ENCODE data around the gene ASTL. TPM values are rescaled to one million over a fixed set of nuclear protein-coding genes. Genes with fewer than 3 reads are reported as not detected.

The ASTL gene
- total RNA-seq, 1 donor from 2014 or later, result not detected

DNA sequence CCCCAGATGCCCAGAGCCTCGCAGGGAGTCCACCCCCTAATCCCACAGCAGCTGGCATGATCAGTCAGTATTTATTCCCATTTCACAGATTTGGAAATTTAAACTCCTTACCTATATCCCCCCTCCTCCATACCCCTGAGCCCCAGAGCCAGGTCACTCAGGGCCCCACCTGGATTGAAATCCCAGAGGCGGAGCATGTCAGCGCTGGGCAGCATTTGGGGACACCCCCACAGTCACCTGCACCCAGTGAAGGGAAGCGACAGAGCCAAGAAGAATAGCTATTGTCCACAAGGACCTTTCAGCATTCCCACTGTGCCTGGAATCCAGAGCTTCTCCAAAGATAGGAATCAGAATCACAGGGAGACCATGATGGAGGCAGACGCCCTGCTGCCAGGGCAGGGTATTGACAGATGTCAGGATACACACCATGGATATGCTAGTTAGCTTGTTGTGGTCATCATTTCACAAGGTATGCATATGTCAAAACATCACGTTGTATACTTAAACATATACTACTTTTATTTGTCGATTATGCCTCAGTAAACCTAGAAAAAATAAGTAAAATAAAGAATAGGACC is 968 bp upstream of the ASTL start:
- Histone ChIP-seq H3K9ac (ENCODE audit: low read length) (no peak overlapping the region), H3K27ac (ENCODE audit: low read depth, low read length) (no peak overlapping the region), H3K36me3 (ENCODE audit: insufficient read depth, low read length) (no peaks in the 10 kb centered on the region), H4K20me1 (ENCODE audit: insufficient read depth, low read length) (peaks cover 11% of the 10 kb centered on the region), H3K4me2 (ENCODE audit: low read length) (no peak overlapping the region), H2AFZ (ENCODE audit: low read depth, low read length) (no peak overlapping the region), H3K4me1 (ENCODE audit: insufficient read depth, low read length) (peaks cover under 1% of the 10 kb centered on the region), H3K79me2 (ENCODE audit: insufficient read depth, low read length) (no peaks in the 10 kb centered on the region), H3K9me3 (ENCODE audit: insufficient read depth, low read depth, low read length) (no peaks in the 10 kb centered on the region), H3K4me3 (ENCODE audit: insufficient read depth, low read depth, low read length) (no peak overlapping the region), H3K27me3 (ENCODE audit: insufficient read depth, low read length) (peaks cover 11% of the 10 kb centered on the region)
- Mint-ChIP-seq H3K27ac (ENCODE audit: unreplicated experiment) (no peak overlapping the region), H3K9me3 (ENCODE audit: unreplicated experiment) (no peaks in the 10 kb centered on the region), H3K4me3 (ENCODE audit: unreplicated experiment) (no peak overlapping the region), H3K4me1 (ENCODE audit: low read depth, unreplicated experiment) (no peaks in the 10 kb centered on the region), H3K27me3 (ENCODE audit: low read depth, unreplicated experiment) (peaks cover 39% of the 10 kb centered on the region), H3K36me3 (ENCODE audit: low read depth, unreplicated experiment) (no peaks in the 10 kb centered on the region)
- TF ChIP-seq EZH2 (IDR thresholded peaks at IDR 0.05; ENCODE audit: insufficient read depth, low read length), result no peak
- TF ChIP-seq, protein P1, sequence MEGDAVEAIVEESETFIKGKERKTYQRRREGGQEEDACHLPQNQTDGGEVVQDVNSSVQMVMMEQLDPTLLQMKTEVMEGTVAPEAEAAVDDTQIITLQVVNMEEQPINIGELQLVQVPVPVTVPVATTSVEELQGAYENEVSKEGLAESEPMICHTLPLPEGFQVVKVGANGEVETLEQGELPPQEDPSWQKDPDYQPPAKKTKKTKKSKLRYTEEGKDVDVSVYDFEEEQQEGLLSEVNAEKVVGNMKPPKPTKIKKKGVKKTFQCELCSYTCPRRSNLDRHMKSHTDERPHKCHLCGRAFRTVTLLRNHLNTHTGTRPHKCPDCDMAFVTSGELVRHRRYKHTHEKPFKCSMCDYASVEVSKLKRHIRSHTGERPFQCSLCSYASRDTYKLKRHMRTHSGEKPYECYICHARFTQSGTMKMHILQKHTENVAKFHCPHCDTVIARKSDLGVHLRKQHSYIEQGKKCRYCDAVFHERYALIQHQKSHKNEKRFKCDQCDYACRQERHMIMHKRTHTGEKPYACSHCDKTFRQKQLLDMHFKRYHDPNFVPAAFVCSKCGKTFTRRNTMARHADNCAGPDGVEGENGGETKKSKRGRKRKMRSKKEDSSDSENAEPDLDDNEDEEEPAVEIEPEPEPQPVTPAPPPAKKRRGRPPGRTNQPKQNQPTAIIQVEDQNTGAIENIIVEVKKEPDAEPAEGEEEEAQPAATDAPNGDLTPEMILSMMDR (IDR thresholded peaks at IDR 0.05; ENCODE audit: insufficient read depth, low read depth, low read length), result no peak
- no peak for DNase-seq (ENCODE audit: low read depth)
- no peak for FAIRE-seq

DNA sequence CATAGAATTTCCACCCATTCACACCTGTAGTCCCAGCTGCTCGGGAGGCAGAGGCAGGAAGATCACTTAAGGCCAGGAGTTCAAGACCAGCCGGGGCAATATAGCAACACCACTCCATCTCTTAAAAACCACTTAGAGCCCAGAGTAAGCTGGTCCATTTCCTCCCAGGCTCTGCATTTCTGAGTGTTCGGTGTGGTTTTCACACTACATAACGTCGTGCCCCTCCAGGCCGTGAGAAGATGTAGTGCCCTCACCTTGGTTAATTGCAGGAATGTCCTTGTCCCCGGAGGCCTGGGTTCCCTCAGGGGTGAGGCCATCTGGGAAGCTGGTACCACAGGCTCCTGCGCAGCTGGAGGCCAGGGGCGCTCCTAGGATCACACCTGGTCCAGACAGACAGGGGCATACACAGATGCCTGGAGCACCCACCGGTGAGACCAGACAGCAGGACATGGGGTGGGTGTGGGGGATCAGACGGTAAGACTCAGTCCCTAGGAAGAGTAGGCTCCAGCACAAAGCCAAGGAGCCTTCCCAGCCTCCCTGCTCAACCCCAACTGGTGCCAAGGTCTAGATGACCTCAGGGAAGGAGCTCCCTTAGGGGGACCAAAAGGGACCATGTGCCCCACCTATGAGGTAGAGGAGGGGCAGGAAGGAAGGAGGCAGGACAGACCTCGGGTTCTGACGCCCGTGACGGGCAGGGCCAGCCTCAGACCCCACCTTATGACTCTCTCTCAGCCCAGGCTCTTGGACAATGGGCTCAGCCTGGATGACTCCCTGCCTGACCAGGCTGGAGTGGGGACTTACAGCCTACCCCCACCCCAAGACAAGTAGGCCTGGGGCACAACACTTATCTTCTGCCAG is 752 bp downstream of the ASTL start:
- Mint-ChIP-seq H3K27ac (ENCODE audit: unreplicated experiment) (no peak overlapping the region), H3K36me3 (ENCODE audit: low read depth, unreplicated experiment) (peaks cover 2% of the 10 kb centered on the region), H3K4me1 (ENCODE audit: low read depth, unreplicated experiment) (no peaks in the 10 kb centered on the region), H3K9me3 (ENCODE audit: unreplicated experiment) (no peaks in the 10 kb centered on the region), H3K27me3 (ENCODE audit: low read depth, unreplicated experiment) (peaks cover 45% of the 10 kb centered on the region), H3K4me3 (ENCODE audit: unreplicated experiment) (no peak overlapping the region)
- Histone ChIP-seq H2AFZ (ENCODE audit: low read depth, low read length) (no peak overlapping the region), H3K4me2 (ENCODE audit: low read length) (no peak overlapping the region), H3K9me3 (ENCODE audit: insufficient read depth, low read depth, low read length) (no peaks in the 10 kb centered on the region), H3K27me3 (ENCODE audit: insufficient read depth, low read length) (peaks cover 18% of the 10 kb centered on the region), H3K79me2 (ENCODE audit: insufficient read depth, low read length) (no peaks in the 10 kb centered on the region), H3K4me1 (ENCODE audit: insufficient read depth, low read length) (no peaks in the 10 kb centered on the region), H3K9ac (ENCODE audit: low read length) (no peak overlapping the region), H3K4me3 (ENCODE audit: insufficient read depth, low read depth, low read length) (no peak overlapping the region), H3K27ac (ENCODE audit: low read depth, low read length) (no peak overlapping the region), H3K36me3 (ENCODE audit: insufficient read depth, low read length) (no peaks in the 10 kb centered on the region), H4K20me1 (ENCODE audit: insufficient read depth, low read length) (no peaks in the 10 kb centered on the region)
- no peak for DNase-seq (ENCODE audit: low read depth)
- FAIRE-seq, result no peak
- TF ChIP-seq, protein P1 (IDR thresholded peaks at IDR 0.05; ENCODE audit: insufficient read depth, low read depth, low read length), result no peak
- TF ChIP-seq EZH2 (IDR thresholded peaks at IDR 0.05; ENCODE audit: insufficient read depth, low read length), result no peak

Measured in astrocyte (in vitro differentiated cells and primary cell).